HG02678 (cell line): Measurements from ENCODE around the gene VPS9D1.

Source experiments
- ATAC-seq: cut with Tn5 transposase; IDR thresholded peaks from one replicate; pipeline ENCODE4 v1.9.1; 2021; ENCODE audit warnings: mild to moderate bottlenecking, moderate library complexity; ENCODE audit not compliant: unreplicated experiment

Gene VPS9D1

GRCh38 chr16:89732918-89733242 lies 12.2 kb upstream of the VPS9D1 start:
- ATAC-seq: no peak

DNA sequence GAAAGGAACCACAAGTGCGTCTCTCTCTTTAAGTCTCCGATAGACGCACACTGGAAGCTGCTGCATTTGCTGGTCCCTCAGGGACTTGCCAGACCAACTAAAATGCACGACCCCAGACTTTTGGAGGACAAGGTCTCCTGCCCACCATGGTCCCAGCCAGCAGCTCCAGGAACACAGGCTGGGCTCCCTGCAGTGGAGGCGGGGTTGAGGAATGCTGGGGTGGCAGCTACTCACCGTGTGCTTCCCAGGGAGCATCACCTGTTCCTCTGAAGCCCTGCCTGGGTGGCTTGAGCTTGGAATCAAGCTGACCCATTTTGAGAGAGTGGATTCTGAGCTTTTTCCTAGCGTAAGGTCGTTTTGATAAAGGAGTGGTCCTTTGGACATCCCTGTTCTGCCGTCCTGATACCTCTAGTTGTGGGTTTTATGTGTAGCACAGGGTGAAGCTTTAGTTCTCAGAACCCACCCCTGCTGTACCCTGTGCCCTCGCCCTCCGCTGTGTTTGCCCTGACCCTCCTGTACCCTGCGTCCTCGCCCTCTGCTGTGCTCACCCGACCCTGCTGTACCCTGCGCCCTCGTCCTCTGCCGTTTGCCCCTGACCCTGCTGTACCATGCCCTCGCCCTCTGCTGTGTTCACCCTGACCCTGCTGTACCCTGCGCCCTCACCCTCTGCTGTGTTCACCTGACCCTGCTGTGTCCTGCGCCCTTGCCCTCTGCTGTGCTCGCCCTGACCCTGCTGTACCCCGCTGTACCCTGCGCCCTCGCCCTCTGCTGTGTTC lies 11.6 kb upstream of the VPS9D1 start:
- no peak for ATAC-seq

GRCh38 chr16:89730610-89731234 lies 10.0 kb upstream of the VPS9D1 start:
- no peak for ATAC-seq

- no peak for ATAC-seq
Observed at GRCh38 chr16:89729863-89730593, 9.3 kb upstream of the VPS9D1 start.

DNA sequence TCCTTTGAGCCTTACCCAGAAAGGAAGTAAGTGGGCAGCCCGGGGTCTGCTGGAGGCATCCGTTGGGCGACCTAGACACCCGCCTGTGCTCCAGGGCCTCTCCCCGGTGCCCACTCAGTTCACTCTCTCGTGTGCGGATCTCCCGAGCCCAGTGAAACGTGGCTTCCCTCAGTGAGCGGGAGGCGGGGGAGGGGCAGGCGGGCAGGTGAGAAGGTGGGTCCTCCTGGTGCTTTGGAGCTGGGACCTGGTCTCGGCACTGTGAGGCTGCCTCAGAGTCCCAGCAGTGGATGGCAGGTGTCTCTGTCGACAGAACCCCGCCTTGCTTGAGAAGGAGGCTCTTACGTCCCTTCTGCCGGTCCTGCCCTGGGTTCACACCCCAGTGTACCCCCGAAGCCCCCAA lies 8.6 kb upstream of the VPS9D1 start:
- ATAC-seq: no peak

GRCh38 chr16:89727406-89728120 lies 6.9 kb upstream of the VPS9D1 start:
- no peak for ATAC-seq

DNA sequence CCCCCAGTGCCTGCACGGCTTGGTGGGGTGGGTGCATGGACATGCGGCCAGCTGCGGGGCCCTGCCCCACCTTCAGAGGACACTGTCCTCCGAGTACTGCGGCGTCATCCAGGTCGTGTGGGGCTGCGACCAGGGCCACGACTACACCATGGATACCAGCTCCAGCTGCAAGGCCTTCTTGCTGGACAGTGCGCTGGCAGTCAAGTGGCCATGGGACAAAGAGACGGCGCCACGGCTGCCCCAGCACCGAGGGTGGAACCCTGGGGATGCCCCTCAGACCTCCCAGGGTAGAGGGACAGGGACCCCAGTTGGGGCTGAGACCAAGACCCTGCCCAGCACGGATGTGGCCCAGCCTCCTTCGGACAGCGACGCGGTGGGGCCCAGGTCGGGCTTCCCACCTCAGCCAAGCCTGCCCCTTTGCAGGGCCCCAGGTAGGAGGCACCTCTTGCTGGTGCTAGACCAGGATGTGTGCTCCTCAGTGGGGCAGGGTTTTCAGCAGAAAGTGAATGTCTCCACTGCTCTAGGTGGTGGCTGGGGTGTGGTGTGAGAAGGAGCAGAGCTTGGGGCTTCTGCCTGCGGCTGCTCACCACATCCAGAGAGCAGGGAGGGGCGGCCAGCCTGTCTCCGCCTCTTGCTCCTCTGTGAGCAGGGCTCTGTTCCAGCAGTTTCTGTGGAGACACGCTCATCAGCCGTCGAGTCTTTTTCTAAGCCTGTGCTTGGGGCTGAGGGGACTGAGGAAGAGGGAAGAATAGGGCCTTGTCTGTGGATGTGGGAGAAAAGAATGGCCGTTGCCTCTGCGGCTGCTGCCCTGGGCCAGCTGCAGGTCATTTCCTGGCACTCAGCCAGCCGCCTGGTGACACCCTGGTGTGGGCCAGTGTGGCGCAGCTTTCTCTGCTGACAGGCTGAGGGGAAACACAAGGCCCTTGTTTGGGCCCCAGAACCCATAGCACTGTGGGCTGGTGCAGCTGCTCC lies 2.9 kb upstream of the VPS9D1 start:
- ATAC-seq: no peak

GRCh38 chr16:89722392-89723278 lies 1.9 kb upstream of the VPS9D1 start:
- peak; percentile 17 for ATAC-seq

GRCh38 chr16:89721546-89722391 lies 1.1 kb upstream of the VPS9D1 start:
- ATAC-seq: peak; percentile 34

DNA sequence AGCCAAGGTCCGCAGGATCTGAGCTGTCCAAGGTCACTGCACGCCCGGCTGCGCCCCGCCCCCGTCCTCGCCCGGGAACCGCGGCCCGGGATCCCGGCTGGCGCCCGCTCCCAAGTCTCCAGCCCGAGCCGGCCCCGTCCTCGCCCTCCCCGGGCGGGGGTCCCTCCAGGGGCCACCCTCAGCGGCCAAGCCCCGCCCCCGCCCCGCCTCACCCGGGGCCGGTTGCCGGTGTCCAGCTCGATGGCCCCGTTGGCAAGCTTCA lies 216 bp downstream of the VPS9D1 start:
- ATAC-seq: peak; percentile 14

- ATAC-seq: no peak
Observed at GRCh38 chr16:89717688-89718505, 2.8 kb downstream of the VPS9D1 start.

- no peak for ATAC-seq
Observed at GRCh38 chr16:89716916-89717687, 3.6 kb downstream of the VPS9D1 start.

- no peak for ATAC-seq
Observed at GRCh38 chr16:89716493-89716892, 4.2 kb downstream of the VPS9D1 start.

GRCh38 chr16:89712274-89712781 lies 8.4 kb downstream of the VPS9D1 start:
- no peak for ATAC-seq

GRCh38 chr16:89711601-89712273 lies 9.0 kb downstream of the VPS9D1 start:
- peak; percentile 47 for ATAC-seq
